KG1 (cell line): ENCODE measurements around the gene CRADD.
"Not testable (repeated sequence)": the region's sequence is repeated elsewhere in the genome, so short reads cannot be mapped to it uniquely, and the experiment has no call there.

ENCODE experiments used
- DNase-seq: peaks from one replicate; lab custom pipeline; 2025; lab: John Stamatoyannopoulos, UW

CRADD gene

GRCh38 chr12:93844164-93844784, 167.1 kb downstream of the CRADD start:
- DNase-seq: no peak

GRCh38 chr12:93846936-93847516, 169.9 kb downstream of the CRADD start:
- DNase-seq: no peak

- peak; percentile 15 for DNase-seq
These were observed 170.6 kb downstream of the CRADD start for GRCh38 chr12:93847517-93848474.

- peak; percentile 17 for DNase-seq
These were observed 171.4 kb downstream of the CRADD start for GRCh38 chr12:93848523-93849101.

GRCh38 chr12:93849946-93850345, 172.8 kb downstream of the CRADD start:
- no peak for DNase-seq

- DNase-seq: no peak
These were observed 173.5 kb downstream of the CRADD start for GRCh38 chr12:93850481-93851256.

GRCh38 chr12:93851257-93851671, 174.1 kb downstream of the CRADD start:
- DNase-seq: peak; percentile 37

GRCh38 chr12:93852173-93852591, 175.0 kb downstream of the CRADD start:
- no peak for DNase-seq

GRCh38 chr12:93853698-93854478, 176.7 kb downstream of the CRADD start:
- DNase-seq: no peak

- DNase-seq: no peak
These were observed 178.1 kb downstream of the CRADD start for GRCh38 chr12:93855261-93855660.

- no peak for DNase-seq
These were observed 179.4 kb downstream of the CRADD start for GRCh38 chr12:93856611-93857010.

- DNase-seq: no peak
These were observed 180.2 kb downstream of the CRADD start for GRCh38 chr12:93857279-93857938.

- no peak for DNase-seq
These were observed 180.8 kb downstream of the CRADD start for GRCh38 chr12:93857991-93858447.

- DNase-seq: no peak
These were observed 183.6 kb downstream of the CRADD start for GRCh38 chr12:93860668-93861373.

- DNase-seq: no peak
These were observed 185.2 kb downstream of the CRADD start for GRCh38 chr12:93862424-93862823.

GRCh38 chr12:93865751-93866150, 188.6 kb downstream of the CRADD start:
- no peak for DNase-seq

- no peak for DNase-seq
These were observed 191.6 kb downstream of the CRADD start for GRCh38 chr12:93868771-93869170.

- DNase-seq: no peak
These were observed 193.0 kb downstream of the CRADD start for GRCh38 chr12:93870020-93870795.

GRCh38 chr12:93871566-93871965, 194.4 kb downstream of the CRADD start:
- DNase-seq: not testable (repeated sequence)
